HepG2 (cell line): ENCODE results near the gene IGIP. TPM values are rescaled to one million over a fixed set of nuclear protein-coding genes. Genes with fewer than 3 reads are reported as not detected.

ENCODE experiments used
- ATF6 ChIP-seq: sonication (generic); formaldehyde crosslinking; conservative IDR thresholded peaks from 2 replicates; pipeline ENCODE4 v1.4.0; 2020; ENCODE audit warnings: missing genetic modification reagents
- CREB1 ChIP-seq, 2 experiments: fragments of 450-650 bp in 1 of 2; IDR thresholded peaks; 2 replicates each; pipeline ENCODE4 v1.6.1; 2016 to 2017; ENCODE audit warnings: control low read depth in 1 of 2, mild to moderate bottlenecking in 1 of 2, missing compliant biosample characterization in 1 of 2, missing genetic modification characterization in 1 of 2
- CSRNP1 ChIP-seq: sonication (generic); formaldehyde crosslinking; IDR thresholded peaks from 2 replicates; pipeline ENCODE4 v1.8.1; 2023; ENCODE audit warnings: mild to moderate bottlenecking, missing genetic modification reagents
- ETV6 ChIP-seq: sonication (generic); formaldehyde crosslinking; conservative IDR thresholded peaks from 2 replicates; pipeline ENCODE4 v1.4.0; 2020; ENCODE audit warnings: missing genetic modification reagents
- HNRNPLL ChIP-seq: fragments of 200-400 bp; formaldehyde crosslinking; IDR thresholded peaks from 2 replicates; pipeline ENCODE4 v1.6.1; 2017; ENCODE audit warnings: mild to moderate bottlenecking, low read depth, low read length; ENCODE audit not compliant: poor library complexity, severe bottlenecking
- HOXD1 ChIP-seq: sonication (generic); formaldehyde crosslinking; IDR thresholded peaks from 2 replicates; pipeline ENCODE4 v1.5.0; 2020; ENCODE audit warnings: missing genetic modification reagents
- IKZF1 ChIP-seq: fragments of 450-650 bp; IDR thresholded peaks from 2 replicates; pipeline ENCODE4 v1.7.1; 2016
- SKI ChIP-seq: fragments of 450-650 bp; IDR thresholded peaks from one replicate; pipeline ENCODE4 v1.6.1; 2018; ENCODE audit warnings: mild to moderate bottlenecking; ENCODE audit not compliant: partially characterized antibody
- TBX3 ChIP-seq: fragments of 450-650 bp; IDR thresholded peaks from 2 replicates; pipeline ENCODE4 v1.6.1; 2017; ENCODE audit warnings: antibody characterized with exemption, mild to moderate bottlenecking, inconsistent platforms, borderline replicate concordance
- ZBTB38 ChIP-seq: sonication (generic); formaldehyde crosslinking; IDR thresholded peaks from 2 replicates; pipeline ENCODE4 v1.5.1; 2020; ENCODE audit warnings: mild to moderate bottlenecking, missing genetic modification reagents
- ZNF138 ChIP-seq: sonication (generic); formaldehyde crosslinking; IDR thresholded peaks from 2 replicates; pipeline ENCODE4 v1.5.0; 2020; ENCODE audit warnings: mild to moderate bottlenecking, low read depth, missing genetic modification reagents
- ZNF24 ChIP-seq: fragments of 450-650 bp; IDR thresholded peaks from 2 replicates; pipeline ENCODE4 v1.6.1; 2017; ENCODE audit warnings: antibody characterized with exemption, mild to moderate bottlenecking
- ZNF264 ChIP-seq: sonication (generic); formaldehyde crosslinking; IDR thresholded peaks from 2 replicates; pipeline ENCODE4 v1.4.0; 2020; ENCODE audit warnings: missing genetic modification reagents
- ZNF547 ChIP-seq: sonication (generic); formaldehyde crosslinking; IDR thresholded peaks from 2 replicates; pipeline ENCODE4 v1.5.1; 2020; ENCODE audit warnings: mild to moderate bottlenecking, missing genetic modification reagents
- ZNF616 ChIP-seq: sonication (generic); formaldehyde crosslinking; IDR thresholded peaks from 2 replicates; pipeline ENCODE4 v1.5.0; 2020; ENCODE audit warnings: low read depth, mild to moderate bottlenecking, missing genetic modification reagents
- ZXDC ChIP-seq: sonication (generic); formaldehyde crosslinking; IDR thresholded peaks from 2 replicates; pipeline ENCODE4 v1.5.0; 2020; ENCODE audit warnings: mild to moderate bottlenecking, missing genetic modification reagents
- polyA plus RNA-seq, 8 experiments: library from polyadenylated mRNA; depleted of rRNA in 3 of 8; stranded (reverse) in 7 of 8; unstranded in 1 of 8; fragments of >200 nt; fragmentation: Illumina TruSeq in 4 of 8; extraction: Trizol in 4 of 8; gene quantifications; 2 replicates each; pipeline versions ENCODE4 v1.2.1 to v1.2.3, GENCODE V29; 2011 to 2016; ENCODE audit warnings: low read depth in 4 of 8, missing spikeins in 1 of 8, mixed read lengths in 1 of 8; ENCODE audit not compliant: insufficient read depth in 1 of 8
- total RNA-seq, 5 experiments: library from RNA; depleted of rRNA; stranded (reverse); fragments of >200 nt; fragmentation: Illumina TruSeq; extraction: Trizol; gene quantifications; 2 replicates each; pipeline ENCODE4 v1.2.3, GENCODE V29; 2016; ENCODE audit warnings: low read depth in 1 of 5
- TF ChIP-seq, protein P1 (sequence below): sonication (generic); formaldehyde crosslinking; IDR thresholded peaks from 2 replicates; pipeline ENCODE4 v1.9.0; 2021; ENCODE audit warnings: missing genetic modification reagents, mild to moderate bottlenecking, borderline replicate concordance
- TF ChIP-seq, protein P2 (sequence below): sonication (generic); formaldehyde crosslinking; IDR thresholded peaks from 2 replicates; pipeline ENCODE4; 2020; ENCODE audit warnings: missing genetic modification reagents, mild to moderate bottlenecking, borderline replicate concordance

IGIP gene
- total and polyA plus RNA-seq, 2 of the 13 experiments (the other 11 are each of a cell fraction or from before 2014, with no cell fraction given), result 1.7 to 2.1 TPM

DNA sequence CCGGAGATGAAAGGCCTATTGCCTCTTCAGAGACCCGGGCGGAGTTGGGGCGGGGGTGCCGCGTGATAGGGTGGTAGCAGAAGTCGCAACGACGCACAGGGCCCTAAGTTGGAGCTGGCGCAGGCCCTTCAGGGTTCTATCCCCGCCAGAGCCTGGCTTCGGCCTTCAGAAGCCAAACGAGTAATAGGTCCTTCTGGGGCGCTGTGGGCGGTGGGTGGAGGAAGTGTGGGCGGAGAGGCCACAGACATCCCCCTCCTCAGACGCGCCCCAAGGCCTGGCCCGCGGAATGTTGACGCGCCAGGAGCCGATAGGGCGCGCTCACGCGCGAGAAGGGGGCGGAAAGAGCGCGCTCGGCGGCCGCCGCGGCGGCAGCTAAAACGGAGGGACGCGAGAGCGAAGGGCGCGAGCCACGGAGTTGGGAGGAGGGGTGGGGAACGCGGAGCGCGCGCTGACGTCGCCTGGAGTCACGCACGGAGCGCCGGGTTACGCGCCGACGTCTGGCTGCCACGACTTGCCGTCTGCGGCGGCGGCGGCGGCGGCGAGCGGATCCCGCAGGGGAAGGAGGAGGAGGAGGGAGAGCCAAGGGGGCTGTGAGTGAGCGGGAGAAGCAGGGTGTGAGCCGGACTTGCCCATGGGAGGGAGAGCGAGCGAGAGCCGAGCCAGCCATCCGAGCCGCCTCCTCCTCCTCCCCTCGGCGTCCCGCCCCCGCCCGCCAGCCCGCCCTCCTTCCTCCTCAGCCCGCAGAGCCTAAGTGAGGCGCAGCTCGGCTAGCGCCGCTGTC lies 18.2 kb upstream of the IGIP start (continued):
- peak; percentile 86; the same call in 1 of the 2 replicates for TF ChIP-seq ZXDC (CRISPR knock-in tag)
- peak; percentile 79; the same call in 1 of the 2 replicates for TF ChIP-seq HOXD1 (CRISPR knock-in tag)
- TF ChIP-seq ZBTB38 (CRISPR knock-in tag), result peak; percentile 89; the same call in 1 of the 2 replicates
- TF ChIP-seq ETV6, result peak; percentile 49; the same call in 1 of the 2 replicates
- no peak for TF ChIP-seq TBX3
- peak; percentile 75; the same call in 1 of the 2 replicates for TF ChIP-seq ZNF264 (CRISPR knock-in tag)
- TF ChIP-seq, protein P1, sequence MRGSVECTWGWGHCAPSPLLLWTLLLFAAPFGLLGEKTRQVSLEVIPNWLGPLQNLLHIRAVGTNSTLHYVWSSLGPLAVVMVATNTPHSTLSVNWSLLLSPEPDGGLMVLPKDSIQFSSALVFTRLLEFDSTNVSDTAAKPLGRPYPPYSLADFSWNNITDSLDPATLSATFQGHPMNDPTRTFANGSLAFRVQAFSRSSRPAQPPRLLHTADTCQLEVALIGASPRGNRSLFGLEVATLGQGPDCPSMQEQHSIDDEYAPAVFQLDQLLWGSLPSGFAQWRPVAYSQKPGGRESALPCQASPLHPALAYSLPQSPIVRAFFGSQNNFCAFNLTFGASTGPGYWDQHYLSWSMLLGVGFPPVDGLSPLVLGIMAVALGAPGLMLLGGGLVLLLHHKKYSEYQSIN (CRISPR knock-in tag), result no peak
- peak; percentile 93 for TF ChIP-seq HNRNPLL
- TF ChIP-seq ATF6, result no peak
- TF ChIP-seq CREB1 (IDR thresholded peaks at IDR 0.05), result peak; percentile 86
- peak; percentile 78 for TF ChIP-seq CREB1 (CRISPR knock-in tag; IDR thresholded peaks at IDR 0.05)
- 0 out of 2 replicates have a peak, but pooled peaks have one; percentile 48 for TF ChIP-seq ZNF547
- TF ChIP-seq, protein P2, sequence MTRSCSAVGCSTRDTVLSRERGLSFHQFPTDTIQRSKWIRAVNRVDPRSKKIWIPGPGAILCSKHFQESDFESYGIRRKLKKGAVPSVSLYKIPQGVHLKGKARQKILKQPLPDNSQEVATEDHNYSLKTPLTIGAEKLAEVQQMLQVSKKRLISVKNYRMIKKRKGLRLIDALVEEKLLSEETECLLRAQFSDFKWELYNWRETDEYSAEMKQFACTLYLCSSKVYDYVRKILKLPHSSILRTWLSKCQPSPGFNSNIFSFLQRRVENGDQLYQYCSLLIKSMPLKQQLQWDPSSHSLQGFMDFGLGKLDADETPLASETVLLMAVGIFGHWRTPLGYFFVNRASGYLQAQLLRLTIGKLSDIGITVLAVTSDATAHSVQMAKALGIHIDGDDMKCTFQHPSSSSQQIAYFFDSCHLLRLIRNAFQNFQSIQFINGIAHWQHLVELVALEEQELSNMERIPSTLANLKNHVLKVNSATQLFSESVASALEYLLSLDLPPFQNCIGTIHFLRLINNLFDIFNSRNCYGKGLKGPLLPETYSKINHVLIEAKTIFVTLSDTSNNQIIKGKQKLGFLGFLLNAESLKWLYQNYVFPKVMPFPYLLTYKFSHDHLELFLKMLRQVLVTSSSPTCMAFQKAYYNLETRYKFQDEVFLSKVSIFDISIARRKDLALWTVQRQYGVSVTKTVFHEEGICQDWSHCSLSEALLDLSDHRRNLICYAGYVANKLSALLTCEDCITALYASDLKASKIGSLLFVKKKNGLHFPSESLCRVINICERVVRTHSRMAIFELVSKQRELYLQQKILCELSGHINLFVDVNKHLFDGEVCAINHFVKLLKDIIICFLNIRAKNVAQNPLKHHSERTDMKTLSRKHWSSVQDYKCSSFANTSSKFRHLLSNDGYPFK (CRISPR knock-in tag), result peak; percentile 74; the same call in 1 of the 2 replicates
- TF ChIP-seq SKI, result peak; percentile 97
- TF ChIP-seq ZNF616 (CRISPR knock-in tag), result no peak
- TF ChIP-seq IKZF1, result no peak
- TF ChIP-seq CSRNP1 (CRISPR knock-in tag), result peak; percentile 65; the same call in 1 of the 2 replicates
- no peak for TF ChIP-seq ZNF24
- TF ChIP-seq ZNF138 (CRISPR knock-in tag), result peak; percentile 57; the same call in 1 of the 2 replicates
